ENCODE results near the gene ADAM12. TPM values are rescaled to one million over a fixed set of nuclear protein-coding genes. Genes with fewer than 3 reads are reported as not detected.

The ADAM12 gene
- 10 to 100 TPM; 22.5 to 28.1 (median 26.0) TPM for polyA plus RNA-seq (ENCODE audit: insufficient read length in 3 of 3)
- long read RNA-seq, donor 1, partial matches to known transcripts, result 0 of 1 reads
- long read RNA-seq, donor 1, other reads (novel, unspliced or antisense), result 0 of 1 reads
- long read RNA-seq, donor 2, partial matches to known transcripts, result 5 of 5 reads
- long read RNA-seq, donor 2, other reads (novel, unspliced or antisense), result 0 of 5 reads
- long read RNA-seq, donor 3, partial matches to known transcripts, result 9 of 9 reads
- long read RNA-seq, donor 3, other reads (novel, unspliced or antisense), result 0 of 9 reads
- long read RNA-seq, donor 4, result 0 reads
- long read RNA-seq, donor 5, result 0 reads
- long read RNA-seq, donor 6, partial matches to known transcripts, result 5 of 5 reads
- long read RNA-seq, donor 6, other reads (novel, unspliced or antisense), result 0 of 5 reads
- long read RNA-seq, donor 7, result 0 reads
- long read RNA-seq, donor 8, partial matches to known transcripts, result 9 of 9 reads
- long read RNA-seq, donor 8, other reads (novel, unspliced or antisense), result 0 of 9 reads
- long read RNA-seq, donor 9, partial matches to known transcripts, result 5 of 5 reads
- long read RNA-seq, donor 9, other reads (novel, unspliced or antisense), result 0 of 5 reads
- long read RNA-seq, donor 10, result 0 reads
- long read RNA-seq, donor 11, result 0 reads
- long read RNA-seq, donor 12, result 0 reads
- long read RNA-seq, donor 13, result 0 reads
- long read RNA-seq, donor 14, result 0 reads
- long read RNA-seq, donor 15, result 0 reads
- long read RNA-seq, donor 16, result 0 reads

- peak in 1 of 11 donors; percentile 35 for DNase-seq (ENCODE audit: extremely low read depth in 1 of 11, low read depth in 9 of 11, low spot score in 4 of 11)
Observed at GRCh38 chr10:126387931-126388911, at the start of gene ADAM12. Gene ADAM12, minus strand, starts transcription at chr10:126388477. Its CDS starts 332 bp downstream, at chr10:126388145.

- DNase-seq (ENCODE audit: extremely low read depth in 1 of 11, low read depth in 9 of 11, low spot score in 4 of 11), result peak in 2 of 11 donors; percentile 20 to 55
Observed at GRCh38 chr10:126437635-126438406, 49.5 kb upstream of the ADAM12 start.

- no peak for DNase-seq (ENCODE audit: extremely low read depth in 1 of 11, low read depth in 9 of 11, low spot score in 4 of 11)
Observed at GRCh38 chr10:126434235-126434634, 46.0 kb upstream of the ADAM12 start.

GRCh38 chr10:126433351-126433750 is 45.1 kb upstream of the ADAM12 start:
- no peak for DNase-seq (ENCODE audit: extremely low read depth in 1 of 11, low read depth in 9 of 11, low spot score in 4 of 11)

GRCh38 chr10:126432507-126432906 is 44.2 kb upstream of the ADAM12 start:
- DNase-seq (ENCODE audit: extremely low read depth in 1 of 11, low read depth in 9 of 11, low spot score in 4 of 11), result no peak

- DNase-seq (ENCODE audit: extremely low read depth in 1 of 11, low read depth in 9 of 11, low spot score in 4 of 11), result no peak
Observed at GRCh38 chr10:126431816-126432215, 43.5 kb upstream of the ADAM12 start.

- DNase-seq (ENCODE audit: extremely low read depth in 1 of 11, low read depth in 9 of 11, low spot score in 4 of 11), result no peak
Observed at GRCh38 chr10:126430512-126430911, 42.2 kb upstream of the ADAM12 start.

GRCh38 chr10:126429275-126429674 is 41.0 kb upstream of the ADAM12 start:
- DNase-seq (ENCODE audit: extremely low read depth in 1 of 11, low read depth in 9 of 11, low spot score in 4 of 11), result no peak

- peak in 8 of 11 donors; percentile 13 to 45 (median 38) for DNase-seq (ENCODE audit: extremely low read depth in 1 of 11, low read depth in 9 of 11, low spot score in 4 of 11)
Observed at GRCh38 chr10:126425489-126426065, 37.3 kb upstream of the ADAM12 start.

GRCh38 chr10:126425032-126425431 is 36.8 kb upstream of the ADAM12 start:
- no peak for DNase-seq (ENCODE audit: extremely low read depth in 1 of 11, low read depth in 9 of 11, low spot score in 4 of 11)

GRCh38 chr10:126423732-126424491 is 35.6 kb upstream of the ADAM12 start:
- DNase-seq (ENCODE audit: extremely low read depth in 1 of 11, low read depth in 9 of 11, low spot score in 4 of 11), result no peak

GRCh38 chr10:126422567-126422966 is 34.3 kb upstream of the ADAM12 start:
- DNase-seq (ENCODE audit: extremely low read depth in 1 of 11, low read depth in 9 of 11, low spot score in 4 of 11), result no peak

- no peak for DNase-seq (ENCODE audit: extremely low read depth in 1 of 11, low read depth in 9 of 11, low spot score in 4 of 11)
Observed at GRCh38 chr10:126421756-126422256, 33.5 kb upstream of the ADAM12 start.

- DNase-seq (ENCODE audit: extremely low read depth in 1 of 11, low read depth in 9 of 11, low spot score in 4 of 11), result no peak
Observed at GRCh38 chr10:126420567-126421300, 32.5 kb upstream of the ADAM12 start.

- DNase-seq (ENCODE audit: extremely low read depth in 1 of 11, low read depth in 9 of 11, low spot score in 4 of 11), result no peak
Observed at GRCh38 chr10:126417220-126417825, 29.0 kb upstream of the ADAM12 start.

- DNase-seq (ENCODE audit: extremely low read depth in 1 of 11, low read depth in 9 of 11, low spot score in 4 of 11), result no peak
Observed at GRCh38 chr10:126409821-126410220, 21.5 kb upstream of the ADAM12 start.
